Loucy (cell line): ENCODE results near the gene INTS12.

Source experiments
- H2AFZ ChIP-seq: fragments of 200-600 bp; sonication (generic); 2 replicates; pipeline ENCODE4 v1.6.0; 2016; ENCODE audit warnings: antibody characterized with exemption, mild to moderate bottlenecking, low read length, moderate library complexity
- H3F3A ChIP-seq: fragments of 200-600 bp; 2 replicates; pipeline ENCODE4 v1.6.0; 2016; ENCODE audit warnings: antibody characterized with exemption, low read depth, mild to moderate bottlenecking
- H3K27me3 ChIP-seq: fragments of 200-600 bp; sonication (generic); 2 replicates; pipeline ENCODE4 v1.6.1; 2014; ENCODE audit warnings: low read length, mild to moderate bottlenecking; ENCODE audit not compliant: insufficient read depth, poor library complexity, severe bottlenecking
- H3K36me3 ChIP-seq: fragments of 200-600 bp; sonication (generic); 2 replicates; pipeline ENCODE4 v1.6.1; 2016; ENCODE audit warnings: low read length; ENCODE audit not compliant: insufficient read depth
- H3K4me1 ChIP-seq: fragments of 200-600 bp; sonication (generic); 2 replicates; pipeline ENCODE4 v1.5.1; 2014; ENCODE audit warnings: low read length, mild to moderate bottlenecking; ENCODE audit not compliant: insufficient read depth, poor library complexity, severe bottlenecking
- H3K4me2 ChIP-seq: fragments of 200-600 bp; sonication (generic); 2 replicates; pipeline ENCODE4 v1.6.0; 2014; ENCODE audit warnings: antibody characterized with exemption, low read length, low read depth, mild to moderate bottlenecking; ENCODE audit not compliant: poor library complexity, severe bottlenecking
- H3K4me3 ChIP-seq: fragments of 200-600 bp; sonication (generic); 2 replicates; pipeline ENCODE4 v1.5.1; 2014; ENCODE audit warnings: low read length, mild to moderate bottlenecking, mixed read lengths; ENCODE audit not compliant: poor library complexity, severe bottlenecking
- H3K79me2 ChIP-seq: fragments of 200-600 bp; sonication (generic); 2 replicates; pipeline ENCODE4 v1.6.1; 2014; ENCODE audit warnings: low read length; ENCODE audit not compliant: insufficient read depth
- H3K9ac ChIP-seq: fragments of 200-600 bp; sonication (generic); 2 replicates; pipeline ENCODE4 v1.6.0; 2014; ENCODE audit warnings: mild to moderate bottlenecking, low read depth, low read length, moderate library complexity; ENCODE audit not compliant: poor library complexity, severe bottlenecking
- H3K9me2 ChIP-seq: fragments of 200-600 bp; sonication (generic); replicated peaks from 2 replicates; pipeline ENCODE4 v1.6.1; 2016; ENCODE audit warnings: low read depth, low read length, mixed read lengths
- H3K9me3 ChIP-seq: fragments of 200-600 bp; sonication (generic); 2 replicates; pipeline ENCODE4 v1.6.1; 2014; ENCODE audit warnings: mild to moderate bottlenecking, antibody characterized with exemption, low read length, low read depth; ENCODE audit not compliant: insufficient read depth
- H4K20me1 ChIP-seq: fragments of 200-600 bp; sonication (generic); 2 replicates; pipeline ENCODE4 v1.6.0; 2014; ENCODE audit warnings: antibody characterized with exemption, low read length, mild to moderate bottlenecking; ENCODE audit not compliant: insufficient read depth, poor library complexity, severe bottlenecking
- EZH2phosphoT487 ChIP-seq: fragments of 200-600 bp; IDR thresholded peaks from 2 replicates; pipeline ENCODE4 v1.6.1; 2018; ENCODE audit warnings: antibody characterized with exemption, mild to moderate bottlenecking, moderate library complexity, borderline replicate concordance
- TF ChIP-seq, protein P1 (sequence below): fragments of 200-600 bp; sonication (generic); conservative IDR thresholded peaks from 2 replicates; pipeline ENCODE4 v1.5.1; 2014; ENCODE audit warnings: mild to moderate bottlenecking, antibody characterized with exemption, low read length

The INTS12 gene

DNA sequence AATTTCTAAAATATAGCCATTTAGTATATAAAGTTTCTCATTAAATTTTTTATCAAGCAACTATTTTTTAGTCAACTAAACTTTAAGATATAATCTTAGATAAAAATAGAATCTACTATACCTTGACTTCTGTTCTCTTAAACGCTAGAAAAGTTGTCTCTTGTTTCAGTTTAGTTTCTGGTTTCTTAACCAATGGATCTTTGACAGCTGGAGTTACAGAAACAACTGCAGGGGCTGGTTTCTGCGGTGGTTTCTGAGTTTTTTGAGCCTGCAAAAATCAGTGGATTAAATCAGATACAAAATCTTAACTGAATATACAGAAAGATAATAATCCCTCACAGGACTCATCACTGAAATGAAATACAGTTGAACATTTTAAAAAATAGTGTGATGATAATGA is 21.9 kb downstream of the INTS12 start:
- Histone ChIP-seq H3K9ac (no peak overlapping the region), H3K4me2 (no peak overlapping the region), H2AFZ (no peak overlapping the region), H3F3A (no peaks in the 10 kb centered on the region), H3K4me3 (no peak overlapping the region), H3K4me1 (no peaks in the 10 kb centered on the region), H3K36me3 (peaks cover 70% of the 10 kb centered on the region), H3K9me3 (no peaks in the 10 kb centered on the region), H3K9me2 (no peaks in the 10 kb centered on the region), H3K79me2 (no peaks in the 10 kb centered on the region), H3K27me3 (no peaks in the 10 kb centered on the region), H4K20me1 (no peaks in the 10 kb centered on the region)
- no peak for TF ChIP-seq EZH2phosphoT487
- TF ChIP-seq, protein P1, sequence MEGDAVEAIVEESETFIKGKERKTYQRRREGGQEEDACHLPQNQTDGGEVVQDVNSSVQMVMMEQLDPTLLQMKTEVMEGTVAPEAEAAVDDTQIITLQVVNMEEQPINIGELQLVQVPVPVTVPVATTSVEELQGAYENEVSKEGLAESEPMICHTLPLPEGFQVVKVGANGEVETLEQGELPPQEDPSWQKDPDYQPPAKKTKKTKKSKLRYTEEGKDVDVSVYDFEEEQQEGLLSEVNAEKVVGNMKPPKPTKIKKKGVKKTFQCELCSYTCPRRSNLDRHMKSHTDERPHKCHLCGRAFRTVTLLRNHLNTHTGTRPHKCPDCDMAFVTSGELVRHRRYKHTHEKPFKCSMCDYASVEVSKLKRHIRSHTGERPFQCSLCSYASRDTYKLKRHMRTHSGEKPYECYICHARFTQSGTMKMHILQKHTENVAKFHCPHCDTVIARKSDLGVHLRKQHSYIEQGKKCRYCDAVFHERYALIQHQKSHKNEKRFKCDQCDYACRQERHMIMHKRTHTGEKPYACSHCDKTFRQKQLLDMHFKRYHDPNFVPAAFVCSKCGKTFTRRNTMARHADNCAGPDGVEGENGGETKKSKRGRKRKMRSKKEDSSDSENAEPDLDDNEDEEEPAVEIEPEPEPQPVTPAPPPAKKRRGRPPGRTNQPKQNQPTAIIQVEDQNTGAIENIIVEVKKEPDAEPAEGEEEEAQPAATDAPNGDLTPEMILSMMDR = no peak

DNA sequence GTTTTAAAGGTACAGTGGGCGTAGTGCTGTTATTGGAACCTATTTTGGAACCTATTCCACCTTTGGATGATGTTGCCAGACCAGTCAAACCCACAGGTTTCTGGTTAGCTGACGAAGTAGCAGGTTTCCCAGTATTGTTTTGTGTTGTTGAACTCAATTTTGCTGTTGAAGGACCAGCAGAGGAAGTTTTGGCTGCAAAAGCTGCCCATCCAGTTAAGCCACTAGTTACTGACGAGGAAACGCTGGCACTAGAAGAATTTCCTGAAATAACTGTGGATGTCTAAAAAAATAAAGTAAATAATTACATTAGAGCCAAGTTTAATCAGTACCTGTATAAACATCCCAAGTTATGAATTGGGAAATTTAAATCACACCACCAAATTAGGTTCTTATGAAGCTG is 25.5 kb downstream of the INTS12 start:
- H3K4me3 ChIP-seq = no peak overlapping the region
- no peaks in the 10 kb centered on the region for H3K79me2 ChIP-seq
- H3K27me3 ChIP-seq = no peaks in the 10 kb centered on the region
- H3K4me1 ChIP-seq = no peaks in the 10 kb centered on the region
- no peaks in the 10 kb centered on the region for H4K20me1 ChIP-seq
- no peak overlapping the region for H3K4me2 ChIP-seq
- H3K9me2 ChIP-seq = no peaks in the 10 kb centered on the region
- H3K9ac ChIP-seq = no peak overlapping the region
- H3K36me3 ChIP-seq = peaks cover 47% of the 10 kb centered on the region
- H3K9me3 ChIP-seq = no peaks in the 10 kb centered on the region
- TF ChIP-seq, protein P1 = no peak
- no peak for TF ChIP-seq EZH2phosphoT487
- no peak overlapping the region for H2AFZ ChIP-seq
- no peaks in the 10 kb centered on the region for H3F3A ChIP-seq

DNA sequence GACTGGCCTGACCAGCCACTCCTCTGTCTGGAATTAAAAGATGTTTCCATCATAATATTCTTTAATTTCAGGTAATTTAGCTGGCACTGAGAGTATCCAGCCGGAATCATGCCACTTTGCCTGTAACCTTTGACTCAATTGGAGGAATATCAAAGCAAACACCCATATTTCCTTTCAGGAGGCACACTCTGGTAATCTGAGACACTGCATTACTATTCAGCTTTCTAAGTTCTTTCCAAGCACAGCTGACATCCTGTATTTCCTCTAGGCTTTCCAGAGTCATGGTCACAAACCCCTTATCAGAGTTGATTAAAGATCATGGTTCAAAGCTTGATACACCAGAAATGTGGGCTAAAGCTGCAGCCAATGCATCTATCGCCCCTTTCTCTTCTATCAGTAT is 29.3 kb downstream of the INTS12 start:
- TF ChIP-seq EZH2phosphoT487 = no peak
- TF ChIP-seq, protein P1 = no peak
- H3K36me3 ChIP-seq = peaks cover 23% of the 10 kb centered on the region; the same call in 1 of the 2 replicates
- H3K79me2 ChIP-seq = no peaks in the 10 kb centered on the region
- H3K4me1 ChIP-seq = no peaks in the 10 kb centered on the region
- H2AFZ ChIP-seq = no peak overlapping the region
- H3K27me3 ChIP-seq = no peaks in the 10 kb centered on the region
- H3F3A ChIP-seq = no peaks in the 10 kb centered on the region
- H3K4me3 ChIP-seq = no peak overlapping the region
- H3K9ac ChIP-seq = no peak overlapping the region
- H3K4me2 ChIP-seq = no peak overlapping the region
- no peaks in the 10 kb centered on the region for H4K20me1 ChIP-seq
- H3K9me3 ChIP-seq = no peaks in the 10 kb centered on the region
- no peaks in the 10 kb centered on the region for H3K9me2 ChIP-seq
